Keratinocyte (primary cell): ENCODE results near the gene PDE9A. TPM values are rescaled to one million over a fixed set of nuclear protein-coding genes. Genes with fewer than 3 reads are reported as not detected.

ENCODE experiments used
- DNase-seq: peaks from one replicate; pipeline ENCODE4 v3.0.0-alpha.2; 2011; ENCODE audit warnings: low read depth, missing footprints, low spot score
- FAIRE-seq: peaks from 2 replicates; lab custom pipeline; 2011; peaks lifted over from hg19 to GRCh38; lab: Jason Lieb, UNC
- H2AFZ ChIP-seq: 2 replicates; pipeline ENCODE4 v1.6.0; 2012; ENCODE audit warnings: low read length, control low read depth, inconsistent platforms; ENCODE audit not compliant: control insufficient read depth
- H3K27ac ChIP-seq: 2 replicates; pipeline ENCODE4 v1.5.1; 2011; ENCODE audit warnings: low read length; ENCODE audit not compliant: control insufficient read depth, insufficient read depth
- H3K27me3 ChIP-seq: 3 replicates; pipeline ENCODE4 v1.6.0; 2011; ENCODE audit warnings: low read length; ENCODE audit not compliant: control insufficient read depth, insufficient read depth; ENCODE audit errors: extremely low read depth
- H3K36me3 ChIP-seq, 2 experiments: 2 replicates in 1 of 2; 3 replicates in 1 of 2; pipeline ENCODE4 v1.5.1; 2011; ENCODE audit warnings: low read length in 2 of 2, mild to moderate bottlenecking in 1 of 2; ENCODE audit not compliant: control insufficient read depth in 2 of 2, insufficient read depth in 2 of 2; ENCODE audit errors: extremely low read depth in 1 of 2
- H3K4me1 ChIP-seq: 3 replicates; pipeline ENCODE4 v1.5.1; 2011; ENCODE audit warnings: low read length; ENCODE audit not compliant: control insufficient read depth, insufficient read depth; ENCODE audit errors: extremely low read depth
- H3K4me2 ChIP-seq: 3 replicates; pipeline ENCODE4 v1.6.0; 2011; ENCODE audit warnings: low read depth, low read length; ENCODE audit not compliant: control insufficient read depth, insufficient read depth; ENCODE audit errors: extremely low read depth
- H3K4me3 ChIP-seq, 3 experiments: fragments of 200-600 bp in 1 of 3; sonication (generic) in 1 of 3; 2 replicates in 2 of 3; 3 replicates in 1 of 3; pipeline ENCODE4 v1.5.1; 2011 to 2016; ENCODE audit warnings: low read length in 3 of 3, mild to moderate bottlenecking in 3 of 3, control low read depth in 2 of 3, inconsistent platforms in 1 of 3, low read depth in 1 of 3, mixed read lengths in 1 of 3, mixed run types in 1 of 3, moderate library complexity in 1 of 3; ENCODE audit not compliant: control insufficient read depth in 2 of 3, insufficient read depth in 2 of 3; ENCODE audit errors: extremely low read depth in 1 of 3
- H3K79me2 ChIP-seq: 2 replicates; pipeline ENCODE4 v1.6.0; 2012; ENCODE audit warnings: low read length; ENCODE audit not compliant: control insufficient read depth, insufficient read depth
- H3K9ac ChIP-seq: 3 replicates; pipeline ENCODE4 v1.6.0; 2011; ENCODE audit warnings: low read length; ENCODE audit not compliant: control insufficient read depth, insufficient read depth; ENCODE audit errors: extremely low read depth
- H3K9me1 ChIP-seq: 3 replicates; pipeline ENCODE4 v1.6.0; 2011; ENCODE audit warnings: low read length; ENCODE audit not compliant: control insufficient read depth, insufficient read depth; ENCODE audit errors: extremely low read depth
- H3K9me3 ChIP-seq: 2 replicates; pipeline ENCODE4 v1.5.1; 2012; ENCODE audit warnings: low read depth, low read length; ENCODE audit not compliant: control insufficient read depth
- H4K20me1 ChIP-seq: 3 replicates; pipeline ENCODE4 v1.6.0; 2011; ENCODE audit warnings: low read length; ENCODE audit not compliant: control insufficient read depth, insufficient read depth; ENCODE audit errors: extremely low read depth
- CTCF ChIP-seq, 3 experiments: IDR thresholded peaks in 1 of 3; conservative IDR thresholded peaks in 1 of 3; optimal IDR thresholded peaks in 1 of 3; 2 replicates in 2 of 3; 3 replicates in 1 of 3; pipeline versions ENCODE3 to v1.5.1; 2011; ENCODE audit warnings: low read length in 3 of 3, mild to moderate bottlenecking in 3 of 3, moderate library complexity in 2 of 3, control low read depth in 1 of 3, inconsistent platforms in 1 of 3; ENCODE audit not compliant: insufficient read depth in 2 of 3; ENCODE audit errors: extremely low read depth in 1 of 3
- EZH2 ChIP-seq: IDR thresholded peaks from one replicate; pipeline ENCODE4 v1.6.1; 2012; ENCODE audit warnings: inconsistent platforms, mild to moderate bottlenecking, low read length, moderate library complexity
- dilution Hi-C: fragments of 300-500 bp; cut with MboI; formaldehyde crosslinking; loops from one replicate; pipeline ENCODE4 v1.7.0; 2020; ENCODE audit warnings: low sequenced_read_pairs; ENCODE audit not compliant: extremely low pct_ligation_motif_present
- polyA plus RNA-seq, 5 experiments: library from polyadenylated mRNA; depleted of rRNA in 3 of 5; stranded (reverse) in 3 of 5; stranded (forward) in 1 of 5; unstranded in 1 of 5; fragments of >200 nt; gene quantifications; 1 replicate in 1 of 5; 2 replicates in 3 of 5; 3 replicates in 1 of 5; pipeline versions ENCODE4 v1.2.1 to v1.2.3, GENCODE V29; 2011 to 2012; ENCODE audit warnings: missing spikeins in 2 of 5, low read depth in 1 of 5, low replicate concordance in 1 of 5

PDE9A gene
- polyA plus RNA-seq, 1 donor (not counting 4 experiments of a cell fraction or from before 2014, with no cell fraction given), result 0.13 TPM

- TF ChIP-seq CTCF (optimal IDR thresholded peaks at IDR 0.05 in 1 of 3, IDR thresholded peaks at IDR 0.05 in 1 of 3, conservative IDR thresholded peaks at IDR 0.05 in 1 of 3; ENCODE audit: extremely low read depth in 1 of 3, insufficient read depth in 2 of 3, low read length in 3 of 3) (no peak), EZH2 (no peak)
- no peak overlapping the region for H3K4me3 ChIP-seq
- H3K27me3 ChIP-seq, result peaks cover 4% of the 10 kb centered on the region
- no peaks in the 10 kb centered on the region for H3K9me1 ChIP-seq
- no peak overlapping the region for H3K9ac ChIP-seq
- no peak for DNase-seq
- H3K79me2 ChIP-seq, result no peaks in the 10 kb centered on the region
- no peaks in the 10 kb centered on the region for H3K36me3 ChIP-seq
- dilution Hi-C loops, result no loop called here
- FAIRE-seq, result no peak
- no peaks in the 10 kb centered on the region for H3K4me1 ChIP-seq
- no peak overlapping the region for H3K4me2 ChIP-seq
- no peak overlapping the region for H3K27ac ChIP-seq
- no peaks in the 10 kb centered on the region for H4K20me1 ChIP-seq
- H2AFZ ChIP-seq, result no peak overlapping the region
- H3K9me3 ChIP-seq, result peaks cover 5% of the 10 kb centered on the region
Measured at GRCh38 chr21:42687796-42688195, 34.4 kb downstream of the PDE9A start.

GRCh38 chr21:42688226-42688840, 34.9 kb downstream of the PDE9A start:
- Histone ChIP-seq H4K20me1 (no peaks in the 10 kb centered on the region), H3K27ac (no peak overlapping the region), H3K36me3 (no peaks in the 10 kb centered on the region), H2AFZ (no peak overlapping the region), H3K27me3 (peaks cover 3% of the 10 kb centered on the region), H3K4me3 (no peak overlapping the region), H3K79me2 (no peaks in the 10 kb centered on the region), H3K9ac (no peak overlapping the region), H3K9me1 (no peaks in the 10 kb centered on the region), H3K4me2 (no peak overlapping the region), H3K4me1 (no peaks in the 10 kb centered on the region), H3K9me3 (peaks cover 5% of the 10 kb centered on the region)
- dilution Hi-C loops, result no loop called here
- FAIRE-seq (no peak), DNase-seq (no peak)
- TF ChIP-seq EZH2 (no peak), CTCF (optimal IDR thresholded peaks at IDR 0.05 in 1 of 3, IDR thresholded peaks at IDR 0.05 in 1 of 3, conservative IDR thresholded peaks at IDR 0.05 in 1 of 3; ENCODE audit: extremely low read depth in 1 of 3, insufficient read depth in 2 of 3, low read length in 3 of 3) (no peak)
